ENCODE measurements around the gene MMP11. TPM values are rescaled to one million over a fixed set of nuclear protein-coding genes. Genes with fewer than 3 reads are reported as not detected.

The MMP11 gene
- polyA plus RNA-seq, 3 donors: not detected

- Mint-ChIP-seq H3K36me3 (no peaks in the 10 kb centered on the region), H3K27me3 (ENCODE audit: low read depth in 3 of 3) (peaks cover 0 to 3% (median 2%) of the 10 kb centered on the region in 3 donors), H3K4me3 (peak overlapping the region; percentile 46 to 84), H3K4me1 (peaks cover 23% of the 10 kb centered on the region), H3K27ac (peak overlapping the region in 5 of 7 donors; percentile 54 to 80 (median 57)), H3K9me3 (peaks cover 0 to 2% (median 0%) of the 10 kb centered on the region in 7 donors)
- no peaks in the 10 kb centered on the region for H3K36me3 ChIP-seq (replicated peaks in 1 of 2; ENCODE audit: control insufficient read depth in 1 of 2, insufficient read depth in 2 of 2, low read length in 2 of 2)
- TF ChIP-seq CTCF (IDR thresholded peaks at IDR 0.05): no peak
- WGBS (ENCODE audit: insufficient coverage): 86% methylated on average over 5 of the region's 9 CpGs
- H3K4me2 ChIP-seq (replicated peaks; ENCODE audit: extremely low read depth, low read length, poor library complexity, severe bottlenecking): peak overlapping the region; percentile 98
- no peak for DNase-seq
- H3K27ac ChIP-seq (ENCODE audit: low read depth in 1 of 2, low read length in 2 of 2): peak overlapping the region in 1 of 2 donors; percentile 87
- H3K4me1 ChIP-seq (ENCODE audit: control insufficient read depth in 1 of 2, insufficient read depth in 2 of 2, low read length in 2 of 2): peaks cover 22 to 26% of the 10 kb centered on the region in 2 donors
- peak overlapping the region in 2 of 3 experiments; percentile 86 to 87 for H3K4me3 ChIP-seq (replicated peaks in 1 of 3; ENCODE audit: low read depth in 2 of 3, low read length in 3 of 3)
- no peaks in the 10 kb centered on the region for H3K27me3 ChIP-seq (ENCODE audit: control insufficient read depth in 2 of 2, insufficient read depth in 2 of 2, low read length in 2 of 2)
- H3K9me3 ChIP-seq (replicated peaks in 1 of 2; ENCODE audit: control insufficient read depth in 1 of 2, insufficient read depth in 1 of 2, low read length in 2 of 2): no peaks in the 10 kb centered on the region
- no peaks in the 10 kb centered on the region for H4K20me1 ChIP-seq (ENCODE audit: insufficient read depth, low read length)
- H2AFZ ChIP-seq (ENCODE audit: insufficient read depth, low read depth, low read length, poor library complexity, severe bottlenecking): peak overlapping the region; percentile 98
- intact Hi-C loops (cut with micrococcal nuclease): no loop called here
- H3K79me2 ChIP-seq (ENCODE audit: insufficient read depth, low read length): peaks cover 6% of the 10 kb centered on the region
- H3K9ac ChIP-seq (ENCODE audit: insufficient read depth, low read length, poor library complexity, severe bottlenecking): no peak overlapping the region
Observed at GRCh38 chr22:23752090-23752691, 20.5 kb upstream of the MMP11 start.

GRCh38 chr22:23752750-23753149 lies 19.9 kb upstream of the MMP11 start:
- Histone ChIP-seq H3K4me1 (ENCODE audit: control insufficient read depth in 1 of 2, insufficient read depth in 2 of 2, low read length in 2 of 2) (peaks cover 22 to 26% of the 10 kb centered on the region in 2 donors), H3K27ac (ENCODE audit: low read depth in 1 of 2, low read length in 2 of 2) (no peak overlapping the region), H3K4me2 (replicated peaks; ENCODE audit: extremely low read depth, low read length, poor library complexity, severe bottlenecking) (no peak overlapping the region), H3K9me3 (replicated peaks in 1 of 2; ENCODE audit: control insufficient read depth in 1 of 2, insufficient read depth in 1 of 2, low read length in 2 of 2) (no peaks in the 10 kb centered on the region), H3K79me2 (ENCODE audit: insufficient read depth, low read length) (peaks cover 6% of the 10 kb centered on the region), H4K20me1 (ENCODE audit: insufficient read depth, low read length) (no peaks in the 10 kb centered on the region), H2AFZ (ENCODE audit: insufficient read depth, low read depth, low read length, poor library complexity, severe bottlenecking) (no peak overlapping the region), H3K27me3 (ENCODE audit: control insufficient read depth in 2 of 2, insufficient read depth in 2 of 2, low read length in 2 of 2) (no peaks in the 10 kb centered on the region), H3K36me3 (replicated peaks in 1 of 2; ENCODE audit: control insufficient read depth in 1 of 2, insufficient read depth in 2 of 2, low read length in 2 of 2) (no peaks in the 10 kb centered on the region), H3K4me3 (replicated peaks in 1 of 3; ENCODE audit: low read depth in 2 of 3, low read length in 3 of 3) (no peak overlapping the region), H3K9ac (ENCODE audit: insufficient read depth, low read length, poor library complexity, severe bottlenecking) (no peak overlapping the region)
- no peak for DNase-seq
- Mint-ChIP-seq H3K4me3 (peak overlapping the region in 1 of 2 donors; percentile 84), H3K27ac (peak overlapping the region in 2 of 7 donors; percentile 25 to 76), H3K27me3 (ENCODE audit: low read depth in 3 of 3) (peaks cover 0 to 3% (median 2%) of the 10 kb centered on the region in 3 donors), H3K36me3 (no peaks in the 10 kb centered on the region), H3K9me3 (peaks cover 0 to 2% (median 0%) of the 10 kb centered on the region in 7 donors), H3K4me1 (peaks cover 23% of the 10 kb centered on the region)
- 97% methylated on average over 16 of the region's 16 CpGs for WGBS (ENCODE audit: insufficient coverage)
- no peak for TF ChIP-seq CTCF (IDR thresholded peaks at IDR 0.05)
- intact Hi-C loops (cut with micrococcal nuclease): no loop called here

Data from CD14-positive monocyte (primary cell).